GM21528 (cell line): ENCODE data around the gene PFKFB4.

Experiments
- ATAC-seq: cut with Tn5 transposase; IDR thresholded peaks from one replicate; pipeline ENCODE4 v1.9.1; 2021; ENCODE audit warnings: mild to moderate bottlenecking, moderate library complexity; ENCODE audit not compliant: unreplicated experiment, low FRiP score

The PFKFB4 gene

GRCh38 chr3:48585411-48585810, 28.8 kb upstream of the PFKFB4 start:
- ATAC-seq: no peak

DNA sequence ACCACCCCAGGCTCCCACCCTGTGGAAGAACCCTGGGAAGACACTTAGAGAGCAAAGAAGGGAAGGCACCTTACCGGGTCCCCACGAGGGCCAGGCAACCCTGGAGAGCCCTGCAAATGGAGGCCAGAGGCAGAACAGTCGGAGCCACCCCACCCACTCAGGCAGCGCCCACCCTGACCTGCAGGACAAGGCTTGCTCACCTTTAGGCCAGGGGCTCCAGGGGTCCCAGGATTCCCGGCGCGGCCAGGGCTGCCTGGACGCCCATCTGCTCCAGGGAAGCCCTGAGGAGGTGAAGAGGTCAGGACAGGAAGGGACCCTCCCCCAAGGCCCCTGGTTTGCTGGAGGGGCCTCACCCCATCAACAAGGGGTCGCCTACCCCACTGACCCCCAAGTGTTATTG, 28.2 kb upstream of the PFKFB4 start:
- ATAC-seq: no peak

- no peak for ATAC-seq
These were observed 25.2 kb upstream of the PFKFB4 start for GRCh38 chr3:48581621-48582481.

- ATAC-seq: no peak
These were observed 20.0 kb upstream of the PFKFB4 start for GRCh38 chr3:48576647-48577046.

DNA sequence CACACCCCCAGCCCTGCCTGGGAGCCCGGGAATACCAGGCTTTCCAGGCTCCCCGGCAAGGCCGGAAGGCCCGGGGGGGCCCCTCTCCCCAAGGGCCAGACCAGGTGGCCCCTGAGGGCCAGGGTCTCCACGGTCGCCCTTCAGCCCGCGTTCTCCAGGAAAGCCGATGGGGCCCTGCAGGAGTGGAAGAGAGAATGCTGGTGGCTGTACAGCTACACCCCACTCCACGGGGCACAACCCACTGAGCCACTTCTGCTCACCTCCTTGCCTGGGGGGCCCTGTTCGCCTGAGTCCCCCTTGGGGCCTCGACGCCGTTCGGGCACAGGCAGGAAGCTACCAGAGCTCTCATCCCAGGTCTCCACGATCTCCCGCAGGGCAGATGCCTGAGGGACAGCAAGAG, 18.8 kb upstream of the PFKFB4 start:
- ATAC-seq: no peak

GRCh38 chr3:48573973-48574585, 17.5 kb upstream of the PFKFB4 start:
- ATAC-seq: no peak

DNA sequence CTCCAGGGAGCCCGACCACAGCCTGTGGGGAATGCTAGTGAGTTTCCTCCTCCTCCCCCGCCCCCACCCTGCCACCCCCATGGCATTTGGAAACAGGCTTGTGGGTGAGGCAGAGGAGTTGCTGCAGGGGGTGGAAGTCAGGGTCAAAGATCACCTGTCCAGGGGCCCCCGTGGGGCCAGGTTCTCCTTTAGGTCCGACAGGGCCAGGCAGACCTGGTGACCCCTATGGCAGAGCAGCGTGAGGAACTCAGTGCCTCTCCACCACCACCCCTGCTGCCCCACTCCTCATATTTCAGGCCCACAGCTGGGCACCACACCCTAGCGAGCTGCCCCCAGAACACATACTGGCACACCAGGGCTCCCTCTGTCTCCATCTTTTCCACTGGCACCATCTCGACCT, 15.9 kb upstream of the PFKFB4 start:
- ATAC-seq: no peak

GRCh38 chr3:48571938-48572337, 15.3 kb upstream of the PFKFB4 start:
- ATAC-seq: no peak

- ATAC-seq: no peak
These were observed 13.3 kb upstream of the PFKFB4 start for GRCh38 chr3:48569808-48570450.

GRCh38 chr3:48569400-48569799, 12.8 kb upstream of the PFKFB4 start:
- ATAC-seq: no peak

GRCh38 chr3:48568476-48568875, 11.9 kb upstream of the PFKFB4 start:
- ATAC-seq: no peak

DNA sequence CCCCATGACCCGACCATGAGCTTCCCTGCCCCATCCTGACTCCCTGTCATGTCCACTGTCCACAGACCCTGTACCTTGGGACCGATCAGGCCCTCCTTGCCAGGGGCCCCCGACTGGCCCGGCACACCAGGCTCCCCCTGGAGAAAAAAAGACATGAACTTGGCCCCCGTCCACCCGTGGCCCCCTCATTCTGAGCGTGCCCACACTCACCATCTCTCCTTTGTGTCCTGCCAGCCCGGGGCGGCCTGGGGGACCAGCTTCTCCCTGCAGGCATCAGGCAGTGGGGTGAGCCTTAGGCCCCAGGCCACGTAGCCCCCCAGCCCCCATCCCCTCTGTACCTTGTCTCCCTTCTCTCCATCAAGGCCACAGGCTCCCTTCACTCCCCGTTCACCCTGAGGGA, 10.9 kb upstream of the PFKFB4 start:
- no peak for ATAC-seq

DNA sequence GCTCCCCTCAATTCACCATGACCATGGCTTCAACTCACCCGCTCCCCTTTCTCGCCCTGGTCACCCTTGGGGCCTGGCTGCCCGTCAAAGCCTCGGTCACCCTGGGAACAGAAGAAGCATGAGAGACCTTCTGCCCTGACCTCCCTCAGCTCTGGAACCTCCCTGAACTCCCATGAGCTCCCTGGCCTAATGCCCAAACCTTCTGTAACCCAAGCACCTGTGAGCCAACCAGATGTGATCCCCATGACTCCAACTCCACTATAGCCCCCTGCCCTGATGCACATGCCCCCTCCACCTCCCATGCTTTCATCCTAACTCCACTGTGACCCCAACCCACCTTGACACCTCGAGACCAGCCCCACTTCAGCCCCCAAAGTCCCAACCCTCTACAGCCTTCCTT, 10.5 kb upstream of the PFKFB4 start:
- ATAC-seq: no peak

- ATAC-seq: no peak
These were observed 9.8 kb upstream of the PFKFB4 start for GRCh38 chr3:48566401-48566760.

GRCh38 chr3:48565591-48566400, 9.2 kb upstream of the PFKFB4 start:
- ATAC-seq: no peak

DNA sequence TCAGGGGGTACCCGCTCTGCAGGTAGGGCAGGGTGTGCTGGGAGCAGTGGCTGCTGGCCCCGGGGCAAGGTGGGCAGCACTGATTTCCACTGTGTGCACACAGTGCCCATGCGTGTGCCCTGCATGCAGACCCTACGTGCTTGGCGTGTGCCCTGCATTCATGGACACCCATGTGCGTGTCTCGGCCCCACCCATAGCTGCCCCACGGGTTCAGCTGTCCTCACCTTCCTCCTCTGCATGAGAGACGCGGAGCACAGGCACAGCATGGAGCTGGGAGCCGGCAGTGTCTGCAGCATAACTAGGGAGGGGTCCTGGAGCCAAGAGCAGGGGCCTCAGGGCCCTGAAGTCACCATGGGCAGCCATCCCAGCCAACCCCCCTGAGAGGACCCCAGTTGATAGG, 8.6 kb upstream of the PFKFB4 start:
- ATAC-seq: no peak

- no peak for ATAC-seq
These were observed 8.1 kb upstream of the PFKFB4 start for GRCh38 chr3:48564667-48565066.

DNA sequence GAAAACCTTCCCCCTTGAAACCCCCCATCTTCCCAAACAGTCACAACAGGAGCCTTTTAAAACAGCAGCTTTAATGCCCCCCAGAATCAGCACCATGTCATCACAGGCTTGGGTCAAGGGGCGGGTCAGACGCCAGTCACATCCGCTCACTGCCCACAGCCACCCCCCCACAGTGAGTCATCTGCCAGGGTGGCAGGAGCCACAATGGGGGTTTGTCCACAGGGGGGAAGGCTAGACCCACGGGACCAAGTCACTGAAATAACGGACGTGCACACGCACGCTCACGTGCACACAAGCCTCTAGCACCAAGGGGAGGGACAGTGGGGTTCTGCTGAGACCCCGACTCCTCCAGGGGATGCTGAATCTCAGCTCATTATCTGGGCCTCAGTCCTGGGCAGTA, 7.4 kb upstream of the PFKFB4 start:
- no peak for ATAC-seq

DNA sequence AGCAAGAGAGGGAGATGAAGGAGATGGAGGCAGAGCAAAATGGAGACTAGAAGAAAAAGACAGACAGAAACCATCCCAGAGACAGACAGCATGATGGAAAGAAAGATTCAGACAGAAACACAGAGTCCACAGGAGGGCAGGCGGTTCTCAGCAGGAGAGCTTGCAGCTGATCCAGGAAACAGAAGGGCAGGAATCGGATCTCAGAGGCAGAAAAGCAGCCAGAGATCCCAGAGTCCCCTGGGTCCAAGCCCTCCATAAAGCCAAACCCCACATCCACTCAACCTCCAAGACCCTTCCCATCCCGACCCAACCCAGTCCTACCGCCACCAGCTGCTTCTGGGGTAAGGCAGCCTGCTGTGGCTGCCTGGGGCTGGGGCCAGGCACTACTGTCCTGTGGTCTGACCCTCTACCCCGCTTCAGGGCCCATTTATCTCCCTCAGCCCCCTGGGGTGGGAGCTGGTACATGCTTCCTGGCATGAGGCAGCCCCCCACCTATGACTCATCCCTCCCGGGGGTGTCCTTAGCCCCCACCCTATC, 6.8 kb upstream of the PFKFB4 start, which contains the start of gene UCN2:
TSS of gene UCN2 (minus strand) at position 400 of the 537 bp plus-strand sequence. CDS start 657 bp downstream, outside the sequence.
- no peak for ATAC-seq

- ATAC-seq: no peak
These were observed 5.9 kb upstream of the PFKFB4 start for GRCh38 chr3:48562367-48563095.
